Epithelial cell of proximal tubule (primary cell): ENCODE data around the gene CDKN2B-AS1. TPM values are rescaled to one million over a fixed set of nuclear protein-coding genes. Genes with fewer than 3 reads are reported as not detected.

Source experiments
- DNase-seq: peaks from one replicate; pipeline ENCODE4 v3.0.0-alpha.2; 2011; ENCODE audit warnings: low read depth
- H3K4me3 ChIP-seq: 2 replicates; pipeline ENCODE4 v1.5.1; 2011; ENCODE audit warnings: low read depth, mild to moderate bottlenecking, low read length
- total RNA-seq: library from RNA; depleted of rRNA; stranded (reverse); fragments of >200 nt; gene quantifications from 2 replicates; pipeline ENCODE4 v1.2.3, GENCODE V29; 2015
- TF ChIP-seq, protein P1 (sequence below): conservative IDR thresholded peaks from 2 replicates; pipeline ENCODE4 v1.5.1; 2012; ENCODE audit warnings: low read depth, mild to moderate bottlenecking, low read length

CDKN2B-AS1 gene
- total RNA-seq, 1 donor from 2014 or later = not detected

GRCh38 chr9:22102146-22103053 is 107.8 kb downstream of the CDKN2B-AS1 start:
- no peak overlapping the region for H3K4me3 ChIP-seq
- TF ChIP-seq, protein P1, sequence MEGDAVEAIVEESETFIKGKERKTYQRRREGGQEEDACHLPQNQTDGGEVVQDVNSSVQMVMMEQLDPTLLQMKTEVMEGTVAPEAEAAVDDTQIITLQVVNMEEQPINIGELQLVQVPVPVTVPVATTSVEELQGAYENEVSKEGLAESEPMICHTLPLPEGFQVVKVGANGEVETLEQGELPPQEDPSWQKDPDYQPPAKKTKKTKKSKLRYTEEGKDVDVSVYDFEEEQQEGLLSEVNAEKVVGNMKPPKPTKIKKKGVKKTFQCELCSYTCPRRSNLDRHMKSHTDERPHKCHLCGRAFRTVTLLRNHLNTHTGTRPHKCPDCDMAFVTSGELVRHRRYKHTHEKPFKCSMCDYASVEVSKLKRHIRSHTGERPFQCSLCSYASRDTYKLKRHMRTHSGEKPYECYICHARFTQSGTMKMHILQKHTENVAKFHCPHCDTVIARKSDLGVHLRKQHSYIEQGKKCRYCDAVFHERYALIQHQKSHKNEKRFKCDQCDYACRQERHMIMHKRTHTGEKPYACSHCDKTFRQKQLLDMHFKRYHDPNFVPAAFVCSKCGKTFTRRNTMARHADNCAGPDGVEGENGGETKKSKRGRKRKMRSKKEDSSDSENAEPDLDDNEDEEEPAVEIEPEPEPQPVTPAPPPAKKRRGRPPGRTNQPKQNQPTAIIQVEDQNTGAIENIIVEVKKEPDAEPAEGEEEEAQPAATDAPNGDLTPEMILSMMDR = no peak
- no peak for DNase-seq

- DNase-seq = peak; percentile 60
- TF ChIP-seq, protein P1 = no peak
These were observed 109.3 kb downstream of the CDKN2B-AS1 start for GRCh38 chr9:22103685-22104575.

GRCh38 chr9:22105005-22105722 is 110.6 kb downstream of the CDKN2B-AS1 start:
- DNase-seq = no peak
- TF ChIP-seq, protein P1 = no peak

More at GRCh38 chr9:22103685-22104575, 109.3 kb downstream of the CDKN2B-AS1 start:
- H3K4me3 ChIP-seq = no peak overlapping the region

DNA sequence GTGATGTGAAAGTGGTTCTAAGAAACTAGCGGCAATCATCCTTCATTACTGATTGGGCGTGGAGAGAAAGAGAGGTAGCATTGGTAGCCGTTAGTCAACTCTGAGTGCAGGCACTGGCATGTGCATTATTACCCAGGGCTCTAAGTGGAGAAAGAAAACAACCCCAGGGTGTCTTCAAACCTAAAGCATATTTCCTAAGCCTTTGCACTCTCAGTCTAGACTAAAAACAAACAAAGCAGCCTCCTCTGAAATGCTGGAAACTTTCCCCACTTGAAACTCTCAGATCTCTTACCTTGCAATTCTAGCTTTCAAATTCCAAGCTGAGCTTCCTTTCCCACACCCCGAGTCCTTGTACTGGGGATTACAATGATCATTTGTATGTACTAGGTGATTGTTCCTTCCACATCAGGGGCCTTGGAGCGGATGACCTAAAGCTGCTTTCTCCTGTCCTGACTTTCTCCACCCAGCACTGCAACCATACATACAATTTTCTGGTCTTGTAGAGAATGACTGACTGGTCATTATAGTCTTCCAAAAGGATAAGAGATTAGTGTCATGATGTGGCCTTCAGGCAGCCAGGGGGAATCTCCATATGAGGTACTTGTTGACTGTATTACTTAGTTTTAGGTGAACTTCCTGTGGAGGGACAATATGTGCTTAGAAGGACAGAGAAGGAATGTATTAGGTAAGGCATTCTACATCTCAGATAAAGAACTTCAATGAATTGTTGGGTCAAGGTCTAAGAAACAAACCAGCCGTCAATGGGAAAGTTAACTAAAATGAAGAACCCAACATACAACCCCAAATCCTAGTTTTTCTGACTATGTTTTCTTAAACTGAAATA is 112.8 kb downstream of the CDKN2B-AS1 start:
- DNase-seq = no peak
- H3K4me3 ChIP-seq = no peak overlapping the region
- TF ChIP-seq, protein P1 = no peak

More at GRCh38 chr9:22105005-22105722, 110.6 kb downstream of the CDKN2B-AS1 start:
- H3K4me3 ChIP-seq = no peak overlapping the region

DNA sequence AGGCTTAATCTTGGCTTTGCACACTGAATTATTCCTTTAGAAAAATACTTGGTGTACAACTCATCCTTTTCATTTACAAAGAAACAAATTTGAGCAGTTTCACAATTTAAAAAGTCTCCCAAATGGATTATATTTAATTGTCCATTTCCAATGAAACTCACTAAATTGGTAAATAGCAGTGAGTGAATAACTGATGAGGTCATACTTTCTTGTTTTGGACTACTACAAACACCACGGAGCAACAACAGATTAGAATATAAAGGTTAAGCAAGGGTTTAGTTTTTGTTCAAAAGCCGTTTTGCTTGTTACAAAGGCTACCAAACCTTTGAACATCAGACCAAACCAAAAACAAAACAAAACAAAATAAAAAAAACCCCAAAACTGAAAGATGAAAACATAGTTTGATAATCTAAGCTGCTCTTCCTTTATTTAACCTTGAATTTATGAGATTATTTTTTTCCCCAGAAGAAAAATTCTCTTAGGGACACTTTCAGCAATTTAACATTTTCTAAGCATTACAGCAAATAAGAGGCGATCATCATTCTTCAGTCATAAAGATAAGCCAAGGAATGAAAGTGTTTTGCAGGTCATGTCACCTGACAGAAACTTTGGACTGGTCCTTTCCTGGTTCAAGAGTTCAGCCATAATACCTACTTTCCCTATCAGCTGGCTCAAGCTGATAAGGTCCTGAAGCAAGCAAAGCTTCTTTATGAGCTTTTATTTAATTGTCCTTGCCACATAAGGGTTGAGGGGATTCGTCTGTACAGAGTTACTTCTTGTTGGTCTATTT is 114.2 kb downstream of the CDKN2B-AS1 start:
- DNase-seq = no peak
- TF ChIP-seq, protein P1 = no peak

More for the DNA sequence above, 114.2 kb downstream of the CDKN2B-AS1 start:
- H3K4me3 ChIP-seq = no peak overlapping the region
